ENCODE results near the gene WWOX. TPM values are rescaled to one million over a fixed set of nuclear protein-coding genes. Genes with fewer than 3 reads are reported as not detected.

Gene WWOX
- total and polyA plus RNA-seq, 2 donors = 15.3 to 28.4 TPM

GRCh38 chr16:79097771-79098170, 998.3 kb downstream of the WWOX start:
- H3K4me1 ChIP-seq (ENCODE audit: insufficient read depth) = no peaks in the 10 kb centered on the region
- WGBS = 90% methylated on average over 7 of the region's 7 CpGs
- H3K27ac ChIP-seq (ENCODE audit: low read depth) = no peak overlapping the region
- DNase-seq (ENCODE audit: extremely low spot score) = no peak
- no peaks in the 10 kb centered on the region for H3K36me3 ChIP-seq (ENCODE audit: insufficient read depth)
- H3K4me3 ChIP-seq (ENCODE audit: low read depth, low read length) = no peak overlapping the region

- Histone ChIP-seq H3K4me1 (ENCODE audit: insufficient read depth) (no peaks in the 10 kb centered on the region), H3K4me3 (ENCODE audit: low read depth, low read length) (no peak overlapping the region), H3K36me3 (ENCODE audit: insufficient read depth) (no peaks in the 10 kb centered on the region), H3K27ac (ENCODE audit: low read depth) (no peak overlapping the region)
- no peak for DNase-seq (ENCODE audit: extremely low spot score)
- WGBS = 88% methylated on average over 3 of the region's 3 CpGs
Measured at GRCh38 chr16:79098907-79099306, 999.5 kb downstream of the WWOX start.

- no peak for DNase-seq (ENCODE audit: extremely low spot score)
- Histone ChIP-seq H3K4me1 (ENCODE audit: insufficient read depth) (no peaks in the 10 kb centered on the region), H3K4me3 (ENCODE audit: low read depth, low read length) (no peak overlapping the region), H3K36me3 (ENCODE audit: insufficient read depth) (no peaks in the 10 kb centered on the region), H3K27ac (ENCODE audit: low read depth) (no peak overlapping the region)
- WGBS = 84% methylated on average over 2 of the region's 2 CpGs
Measured at GRCh38 chr16:79099716-79100115, 1000.3 kb downstream of the WWOX start.

- Histone ChIP-seq H3K4me1 (ENCODE audit: insufficient read depth) (no peaks in the 10 kb centered on the region), H3K4me3 (ENCODE audit: low read depth, low read length) (no peak overlapping the region), H3K36me3 (ENCODE audit: insufficient read depth) (no peaks in the 10 kb centered on the region), H3K27ac (ENCODE audit: low read depth) (no peak overlapping the region)
- 80% methylated on average over 8 of the region's 8 CpGs for WGBS
- DNase-seq (ENCODE audit: extremely low spot score) = no peak
Measured at GRCh38 chr16:79100447-79100846, 1001.0 kb downstream of the WWOX start.

- Histone ChIP-seq H3K4me3 (ENCODE audit: low read depth, low read length) (no peak overlapping the region), H3K36me3 (ENCODE audit: insufficient read depth) (no peaks in the 10 kb centered on the region), H3K4me1 (ENCODE audit: insufficient read depth) (no peaks in the 10 kb centered on the region), H3K27ac (ENCODE audit: low read depth) (no peak overlapping the region)
- no peak for DNase-seq (ENCODE audit: extremely low spot score)
- WGBS = 88% methylated on average over 5 of the region's 5 CpGs
Measured at GRCh38 chr16:79101491-79101890, 1002.0 kb downstream of the WWOX start.

- no peak overlapping the region for H3K4me3 ChIP-seq (ENCODE audit: low read depth, low read length)
- H3K36me3 ChIP-seq (ENCODE audit: insufficient read depth) = no peaks in the 10 kb centered on the region
- no peak for DNase-seq (ENCODE audit: extremely low spot score)
- 75% methylated on average over 10 of the region's 10 CpGs for WGBS
- H3K4me1 ChIP-seq (ENCODE audit: insufficient read depth) = no peaks in the 10 kb centered on the region
- H3K27ac ChIP-seq (ENCODE audit: low read depth) = no peak overlapping the region
Measured at GRCh38 chr16:79104567-79104966, 1005.1 kb downstream of the WWOX start.

GRCh38 chr16:79107301-79107700, 1007.8 kb downstream of the WWOX start:
- no peak overlapping the region for H3K27ac ChIP-seq (ENCODE audit: low read depth)
- no peak for DNase-seq (ENCODE audit: extremely low spot score)
- H3K4me3 ChIP-seq (ENCODE audit: low read depth, low read length) = no peak overlapping the region
- 95% methylated on average over 7 of the region's 7 CpGs for WGBS
- H3K4me1 ChIP-seq (ENCODE audit: insufficient read depth) = no peaks in the 10 kb centered on the region
- H3K36me3 ChIP-seq (ENCODE audit: insufficient read depth) = no peaks in the 10 kb centered on the region

- no peak for DNase-seq (ENCODE audit: extremely low spot score)
- H3K36me3 ChIP-seq (ENCODE audit: insufficient read depth) = no peaks in the 10 kb centered on the region
- no peak overlapping the region for H3K4me3 ChIP-seq (ENCODE audit: low read depth, low read length)
- H3K27ac ChIP-seq (ENCODE audit: low read depth) = no peak overlapping the region
- no peaks in the 10 kb centered on the region for H3K4me1 ChIP-seq (ENCODE audit: insufficient read depth)
- WGBS = 84% methylated on average over 5 of the region's 5 CpGs
Measured at GRCh38 chr16:79109771-79110170, 1010.3 kb downstream of the WWOX start.

- WGBS = 88% methylated on average over 3 of the region's 3 CpGs
- no peak for DNase-seq (ENCODE audit: extremely low spot score)
- Histone ChIP-seq H3K4me3 (ENCODE audit: low read depth, low read length) (no peak overlapping the region), H3K27ac (ENCODE audit: low read depth) (no peak overlapping the region), H3K36me3 (ENCODE audit: insufficient read depth) (no peaks in the 10 kb centered on the region), H3K4me1 (ENCODE audit: insufficient read depth) (no peaks in the 10 kb centered on the region)
Measured at GRCh38 chr16:79110242-79110641, 1010.8 kb downstream of the WWOX start.

GRCh38 chr16:79110953-79111352, 1011.5 kb downstream of the WWOX start:
- no peak overlapping the region for H3K27ac ChIP-seq (ENCODE audit: low read depth)
- H3K36me3 ChIP-seq (ENCODE audit: insufficient read depth) = no peaks in the 10 kb centered on the region
- DNase-seq (ENCODE audit: extremely low spot score) = no peak
- WGBS = 88% methylated on average over 3 of the region's 3 CpGs
- no peaks in the 10 kb centered on the region for H3K4me1 ChIP-seq (ENCODE audit: insufficient read depth)
- H3K4me3 ChIP-seq (ENCODE audit: low read depth, low read length) = no peak overlapping the region

- WGBS = 97% methylated on average over 12 of the region's 12 CpGs
- DNase-seq (ENCODE audit: extremely low spot score) = no peak
- no peaks in the 10 kb centered on the region for H3K36me3 ChIP-seq (ENCODE audit: insufficient read depth)
Measured at GRCh38 chr16:79112462-79112861, 1013.0 kb downstream of the WWOX start.

GRCh38 chr16:79113826-79114225, 1014.4 kb downstream of the WWOX start:
- WGBS = 95% methylated on average over 5 of the region's 5 CpGs
- H3K36me3 ChIP-seq (ENCODE audit: insufficient read depth) = no peaks in the 10 kb centered on the region
- H3K4me1 ChIP-seq (ENCODE audit: insufficient read depth) = no peaks in the 10 kb centered on the region
- DNase-seq (ENCODE audit: extremely low spot score) = no peak
- H3K4me3 ChIP-seq (ENCODE audit: low read depth, low read length) = no peak overlapping the region
- H3K27ac ChIP-seq (ENCODE audit: low read depth) = no peak overlapping the region

More at GRCh38 chr16:79112462-79112861, 1013.0 kb downstream of the WWOX start:
- H3K4me3 ChIP-seq (ENCODE audit: low read depth, low read length) = no peak overlapping the region
- H3K27ac ChIP-seq (ENCODE audit: low read depth) = no peak overlapping the region
- no peaks in the 10 kb centered on the region for H3K4me1 ChIP-seq (ENCODE audit: insufficient read depth)

GRCh38 chr16:79114759-79115158, 1015.3 kb downstream of the WWOX start:
- no peak overlapping the region for H3K27ac ChIP-seq (ENCODE audit: low read depth)
- 69% methylated on average over 8 of the region's 8 CpGs for WGBS
- H3K4me1 ChIP-seq (ENCODE audit: insufficient read depth) = no peaks in the 10 kb centered on the region
- no peaks in the 10 kb centered on the region for H3K36me3 ChIP-seq (ENCODE audit: insufficient read depth)
- H3K4me3 ChIP-seq (ENCODE audit: low read depth, low read length) = no peak overlapping the region
- no peak for DNase-seq (ENCODE audit: extremely low spot score)

- Histone ChIP-seq H3K4me3 (ENCODE audit: low read depth, low read length) (no peak overlapping the region), H3K27ac (ENCODE audit: low read depth) (no peak overlapping the region), H3K4me1 (ENCODE audit: insufficient read depth) (no peaks in the 10 kb centered on the region), H3K36me3 (ENCODE audit: insufficient read depth) (no peaks in the 10 kb centered on the region)
- DNase-seq (ENCODE audit: extremely low spot score) = no peak
- WGBS = 91% methylated on average over 12 of the region's 12 CpGs
Measured at GRCh38 chr16:79121906-79122305, 1022.5 kb downstream of the WWOX start.

- no peak for DNase-seq (ENCODE audit: extremely low spot score)
- 98% methylated on average over 8 of the region's 8 CpGs for WGBS
- Histone ChIP-seq H3K4me3 (ENCODE audit: low read depth, low read length) (no peak overlapping the region), H3K4me1 (ENCODE audit: insufficient read depth) (no peaks in the 10 kb centered on the region), H3K36me3 (ENCODE audit: insufficient read depth) (no peaks in the 10 kb centered on the region), H3K27ac (ENCODE audit: low read depth) (no peak overlapping the region)
Measured at GRCh38 chr16:79122343-79122742, 1022.9 kb downstream of the WWOX start.

Data from urinary bladder (tissue), 4 donors.